GM18511 (cell line): ENCODE data around the gene ILDR2.
"Not testable (repeated sequence)": the region's sequence is repeated elsewhere in the genome, so short reads cannot be mapped to it uniquely, and the experiment has no call there.

Experiments
- ATAC-seq: cut with Tn5 transposase; IDR thresholded peaks from one replicate; pipeline ENCODE4 v1.9.1; 2021; ENCODE audit warnings: mild to moderate bottlenecking, moderate library complexity; ENCODE audit not compliant: unreplicated experiment

ILDR2 gene

DNA sequence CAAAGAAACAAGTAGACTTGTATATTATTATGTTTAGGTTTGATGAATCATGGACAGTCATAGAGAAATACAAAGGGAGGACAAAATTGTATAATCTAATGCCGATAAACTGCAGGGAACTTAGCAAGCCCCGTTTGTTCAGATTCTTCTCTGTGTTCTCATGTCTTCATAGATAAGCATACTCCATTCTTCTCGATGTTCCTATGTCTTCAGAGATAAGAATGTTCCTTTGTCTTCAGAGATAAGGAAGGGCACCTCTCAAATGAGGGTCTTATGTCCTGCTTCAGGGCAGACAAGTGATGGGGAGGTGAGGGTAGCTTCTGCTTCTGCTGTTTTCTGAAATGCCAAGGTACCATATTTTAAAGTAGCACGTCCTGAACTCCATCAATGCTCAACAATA is 79.6 kb downstream of the ILDR2 start:
- no peak for ATAC-seq

DNA sequence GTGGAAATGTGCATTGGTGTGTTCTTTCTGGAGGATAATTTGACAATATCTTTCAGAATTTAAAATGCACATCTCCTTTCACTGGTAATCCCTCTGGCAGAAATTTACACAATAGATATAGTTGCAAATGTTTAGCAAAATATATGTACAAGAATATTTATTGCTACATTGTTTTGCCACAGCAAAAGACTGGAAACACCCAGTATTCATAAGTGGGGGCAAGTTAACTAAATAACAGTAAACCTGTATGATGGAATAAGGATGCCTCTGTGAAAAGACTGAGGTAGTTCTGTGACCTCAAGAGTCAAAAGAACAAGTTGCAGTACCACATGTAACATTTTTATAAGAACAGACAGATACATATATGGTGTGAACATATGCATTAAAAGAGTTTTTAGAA is 85.6 kb downstream of the ILDR2 start:
- ATAC-seq = no peak

DNA sequence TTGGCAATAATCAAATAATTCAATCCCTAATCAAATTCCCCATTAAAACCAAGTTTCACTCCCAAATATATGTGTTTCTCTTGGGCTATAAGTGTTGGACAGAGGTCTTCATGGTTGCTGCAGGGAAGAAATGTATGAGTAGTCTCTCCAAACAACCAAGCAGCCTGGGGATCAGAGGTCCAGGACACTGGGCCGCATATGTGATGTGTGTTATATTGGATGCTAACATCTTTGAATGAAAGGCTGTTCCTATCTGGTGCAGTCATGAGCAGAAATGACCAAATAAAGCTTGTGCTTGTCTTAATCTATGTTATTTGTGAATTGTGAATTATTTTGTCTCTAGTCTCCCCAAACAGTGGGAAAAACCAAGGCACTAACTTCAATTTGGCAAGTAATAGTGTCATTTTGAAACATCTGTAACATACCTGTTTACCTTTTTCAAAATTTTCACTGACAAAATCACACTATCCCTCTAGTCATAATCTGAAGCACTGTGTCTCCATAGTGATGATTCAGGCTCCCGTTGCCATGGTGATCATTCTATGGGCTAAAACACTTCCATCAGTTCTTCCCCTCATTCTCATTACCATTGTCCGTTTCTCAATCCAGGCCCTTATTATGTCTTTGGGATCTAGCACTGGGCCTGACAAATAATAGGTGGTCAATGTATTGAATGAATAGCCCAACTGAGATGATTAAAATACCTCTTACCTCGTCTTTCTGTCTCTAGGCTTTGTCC is 86.8 kb downstream of the ILDR2 start:
- no peak for ATAC-seq

DNA sequence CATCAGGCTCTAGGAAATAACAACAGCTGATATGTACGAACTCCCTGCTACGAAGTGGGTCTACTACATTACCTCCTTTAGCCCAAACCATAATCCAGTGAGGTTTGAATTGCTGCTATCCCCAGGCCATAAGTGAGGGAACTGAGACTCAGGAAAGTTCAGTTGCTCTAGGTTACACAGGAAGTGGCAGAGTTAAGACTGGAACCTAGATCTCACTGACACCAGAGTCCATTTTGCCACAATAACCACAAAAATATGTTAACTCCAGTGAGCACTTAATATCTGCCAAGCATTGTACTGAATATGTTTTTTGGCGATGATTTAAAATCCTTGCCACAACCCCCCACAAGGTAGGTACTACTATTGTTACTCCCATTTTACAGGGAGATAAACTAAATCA is 90.4 kb downstream of the ILDR2 start:
- no peak for ATAC-seq

DNA sequence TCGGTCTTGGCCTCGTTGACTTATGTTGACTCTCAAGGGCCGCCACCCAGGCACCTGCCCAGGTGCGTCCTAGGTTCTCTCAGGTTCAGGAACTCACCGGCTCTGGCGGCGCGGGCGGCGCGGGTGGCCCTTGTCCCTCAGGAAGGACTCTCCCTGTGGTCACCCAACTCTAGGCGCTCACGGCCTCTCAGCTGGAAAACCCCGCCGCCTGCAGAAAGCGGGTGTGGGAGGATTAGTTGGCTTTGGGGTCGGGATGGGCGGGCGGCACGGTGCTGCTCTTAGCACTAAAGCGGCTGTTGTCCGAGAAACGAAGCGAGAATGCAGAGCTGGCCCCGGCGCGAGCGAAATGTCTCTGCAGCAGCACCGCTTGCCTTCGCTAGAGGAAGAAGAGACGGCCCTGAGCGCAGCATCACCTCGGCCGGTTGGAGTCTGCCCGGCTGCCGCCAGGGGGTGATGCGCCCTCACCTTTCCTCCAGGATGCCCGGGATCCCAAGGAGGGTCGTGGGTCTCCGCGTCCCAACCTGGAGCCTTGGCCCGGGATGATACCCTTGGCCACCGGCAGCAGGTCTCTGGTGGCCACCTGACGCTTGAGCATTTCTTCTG is 91.2 kb downstream of the ILDR2 start:
- ATAC-seq = no peak

DNA sequence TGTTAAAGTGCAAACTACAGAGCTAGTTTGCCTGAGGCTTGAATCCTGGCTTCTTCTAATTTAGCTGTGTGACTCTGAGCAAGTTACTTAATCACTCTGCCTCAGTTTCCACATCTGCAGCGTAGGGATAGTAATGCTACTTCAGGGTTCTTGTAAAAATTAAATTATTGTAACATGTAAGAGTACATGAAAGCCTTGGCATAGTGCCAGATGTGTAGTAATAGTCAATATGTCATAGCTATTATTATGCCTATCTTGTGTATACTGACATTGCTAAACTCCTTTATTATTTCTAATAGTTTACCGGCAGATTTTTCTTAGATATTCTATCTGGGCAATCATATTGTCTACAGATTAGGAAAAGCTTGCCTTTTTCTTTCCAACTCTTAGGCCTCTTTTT is 92.4 kb downstream of the ILDR2 start:
- ATAC-seq = no peak

- ATAC-seq = not testable (repeated sequence)
Observed at GRCh38 chr1:166878173-166878917, 97.0 kb downstream of the ILDR2 start.

DNA sequence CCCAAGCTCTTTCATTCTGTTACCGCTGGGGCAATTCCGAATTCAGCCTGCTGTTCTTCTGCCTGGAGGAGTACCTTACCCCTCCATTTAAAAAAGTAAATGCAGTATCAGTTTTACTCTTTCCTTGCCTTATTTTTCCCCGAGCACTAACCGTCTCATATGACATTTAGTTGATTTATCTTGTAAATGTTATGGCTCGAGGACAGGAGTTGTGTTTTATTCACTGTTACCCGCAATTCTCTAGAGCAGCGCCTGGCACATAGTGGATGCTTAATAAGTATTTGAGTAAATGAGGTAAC is 98.9 kb downstream of the ILDR2 start:
- ATAC-seq = peak; percentile 5

DNA sequence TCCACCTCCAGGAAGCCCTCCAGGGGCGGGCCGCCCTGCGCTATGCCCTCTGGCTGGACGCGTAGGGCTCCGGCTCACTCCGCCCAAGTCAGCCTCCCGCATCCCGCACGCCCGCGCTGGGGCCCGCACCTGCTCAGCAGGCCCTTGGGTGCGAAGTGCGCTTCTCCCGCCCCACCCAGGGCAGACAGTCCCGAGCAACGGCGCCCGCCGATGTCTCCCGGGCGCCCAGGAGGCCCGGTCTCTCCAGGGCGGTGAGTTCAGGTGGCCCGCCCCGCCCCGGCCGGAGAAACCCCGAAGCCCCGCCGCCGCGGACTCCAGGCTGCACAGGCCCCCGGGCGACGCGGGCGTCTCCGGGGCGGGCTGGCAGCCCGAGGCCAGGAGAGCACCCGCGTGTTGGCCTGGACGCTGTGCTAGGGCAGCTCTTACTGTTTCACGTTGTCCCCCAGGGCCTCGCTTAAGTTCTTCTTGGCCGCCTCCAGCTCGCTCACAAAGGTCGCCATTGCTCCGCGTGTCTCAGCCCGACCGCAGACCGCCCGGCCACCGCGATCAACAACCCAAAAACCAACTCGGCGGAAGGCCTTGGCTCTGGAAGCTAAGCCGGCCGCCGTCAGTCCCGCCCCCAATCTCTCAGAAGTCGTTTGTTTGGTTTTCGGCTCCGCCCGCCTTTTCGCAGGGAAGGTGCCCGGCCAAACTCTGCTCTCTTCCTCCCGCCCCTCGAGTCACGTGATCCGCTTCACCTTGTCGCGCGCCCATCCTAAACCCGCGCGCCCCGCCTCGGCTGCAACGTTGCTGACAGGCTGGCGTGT is 99.4 kb downstream of the ILDR2 start, which contains the start of gene TADA1:
TSS of gene TADA1 (minus strand) at position 531 of the 806 bp plus-strand sequence. CDS start at position 500, 31 bp downstream.
- ATAC-seq = peak; percentile 88

DNA sequence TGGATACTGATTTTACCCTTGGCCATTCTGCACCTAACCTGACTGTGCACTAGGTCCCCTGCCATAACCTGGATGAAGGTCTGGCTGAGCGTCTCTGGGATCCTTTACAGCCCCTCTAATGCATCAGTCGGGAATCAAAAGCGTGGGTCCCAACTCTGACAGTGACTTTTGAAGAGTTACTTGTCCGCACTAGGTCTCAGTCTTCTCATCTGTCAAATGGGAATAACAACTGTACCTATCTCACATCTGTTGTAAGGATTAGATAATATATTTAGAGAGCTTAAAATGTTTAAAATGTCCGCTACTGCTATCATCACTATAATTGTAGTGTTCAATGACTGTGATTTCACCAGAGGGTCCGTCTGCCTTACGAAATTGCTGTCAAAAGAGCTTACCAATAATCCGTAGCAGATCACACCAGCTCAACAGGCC is 100.0 kb downstream of the ILDR2 start:
- ATAC-seq = no peak

DNA sequence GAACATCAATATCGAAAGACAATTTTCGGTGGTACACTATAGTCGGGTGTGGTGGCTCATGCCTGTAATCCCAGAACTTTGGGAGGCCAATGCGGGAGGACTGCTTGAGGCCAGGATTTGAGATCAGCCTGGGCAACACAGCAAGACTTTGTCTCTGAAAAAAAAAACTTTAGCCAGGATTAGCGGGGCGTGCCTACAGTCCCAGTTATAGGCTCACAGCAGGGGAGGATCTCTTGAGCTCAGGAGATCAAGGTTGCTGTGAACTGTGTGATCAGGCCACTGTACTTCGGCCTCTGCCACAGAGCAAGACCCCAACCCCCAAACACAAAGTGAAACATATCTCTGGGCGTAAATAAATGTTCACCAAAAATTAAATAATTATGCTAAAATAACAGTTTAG is 100.9 kb downstream of the ILDR2 start:
- no peak for ATAC-seq

DNA sequence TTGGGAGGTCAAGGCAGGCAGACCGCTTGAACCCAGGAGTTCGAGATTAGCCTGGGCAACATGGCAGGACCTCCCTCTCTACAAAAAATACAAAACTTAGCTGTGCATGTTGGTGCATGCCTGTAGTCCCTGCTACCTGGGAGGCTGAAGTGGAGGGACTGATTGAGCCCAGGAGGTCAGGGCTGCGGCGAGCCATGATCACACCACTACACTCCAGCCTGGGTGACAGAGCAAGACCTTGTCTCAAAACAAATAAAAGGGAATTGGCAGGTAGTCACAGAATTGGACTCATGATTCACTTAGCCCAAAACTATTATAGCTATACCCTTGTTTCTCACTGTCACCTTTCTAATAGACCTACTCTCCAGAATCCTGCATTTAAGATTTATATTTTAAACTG is 104.8 kb downstream of the ILDR2 start:
- no peak for ATAC-seq

DNA sequence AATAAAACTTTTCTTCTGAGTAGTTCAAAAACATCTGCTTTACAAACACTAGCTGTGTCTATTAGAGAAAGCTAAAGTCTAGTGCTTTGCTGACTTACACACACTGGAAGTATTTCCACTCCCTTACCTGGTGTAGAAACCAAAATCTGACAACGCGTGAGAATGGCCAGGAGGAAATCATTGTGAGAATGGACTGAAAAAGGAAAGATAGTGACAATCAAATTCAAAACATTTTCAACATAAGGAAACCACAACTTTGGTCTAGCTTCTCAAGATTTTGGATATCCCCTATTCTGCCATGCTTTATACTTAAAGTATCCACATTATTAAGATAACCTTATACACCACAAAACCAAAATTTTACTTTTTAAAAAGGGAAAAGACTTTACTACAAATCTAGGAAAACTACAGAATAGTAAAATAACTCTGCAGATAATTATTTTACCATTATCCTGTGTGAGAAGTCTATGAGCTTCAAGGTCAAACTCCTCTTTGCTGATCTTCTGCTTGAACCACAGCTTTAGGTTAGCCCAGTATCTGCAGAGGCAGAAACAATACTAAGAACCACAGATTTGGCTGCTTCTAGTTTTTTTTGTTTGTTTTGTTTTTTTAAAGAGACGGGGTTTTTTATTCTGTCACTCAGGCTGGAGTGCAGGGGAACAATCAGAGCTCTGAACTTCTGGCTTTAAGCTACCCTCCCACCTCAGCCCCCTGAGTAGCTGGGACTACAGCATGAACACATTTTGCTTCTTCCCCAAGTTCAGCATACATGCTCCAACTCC is 105.8 kb downstream of the ILDR2 start:
- peak; percentile 58 for ATAC-seq

DNA sequence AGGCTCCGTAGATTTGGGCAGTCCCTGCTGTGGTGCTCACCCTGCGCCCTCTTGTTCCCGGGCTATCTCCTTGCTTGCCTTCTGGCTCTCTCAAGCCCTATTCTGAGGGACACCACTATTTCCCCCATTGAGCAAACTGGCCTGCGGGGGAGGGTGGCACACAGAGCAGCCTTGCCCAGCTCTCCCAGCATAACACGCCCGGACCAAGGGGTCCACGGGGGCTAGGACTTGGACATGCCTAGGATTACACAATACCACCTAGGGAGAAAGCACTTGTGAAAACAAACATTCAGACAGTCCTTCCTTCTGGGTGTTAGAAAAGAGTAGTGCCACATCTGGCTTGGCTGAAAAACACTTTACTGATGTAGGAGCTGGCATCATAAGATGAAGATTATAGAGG is 106.7 kb downstream of the ILDR2 start:
- ATAC-seq = no peak

GRCh38 chr1:166865926-166866325 is 109.4 kb downstream of the ILDR2 start:
- ATAC-seq = no peak

GRCh38 chr1:166859597-166859996 is 115.7 kb downstream of the ILDR2 start:
- ATAC-seq = no peak

DNA sequence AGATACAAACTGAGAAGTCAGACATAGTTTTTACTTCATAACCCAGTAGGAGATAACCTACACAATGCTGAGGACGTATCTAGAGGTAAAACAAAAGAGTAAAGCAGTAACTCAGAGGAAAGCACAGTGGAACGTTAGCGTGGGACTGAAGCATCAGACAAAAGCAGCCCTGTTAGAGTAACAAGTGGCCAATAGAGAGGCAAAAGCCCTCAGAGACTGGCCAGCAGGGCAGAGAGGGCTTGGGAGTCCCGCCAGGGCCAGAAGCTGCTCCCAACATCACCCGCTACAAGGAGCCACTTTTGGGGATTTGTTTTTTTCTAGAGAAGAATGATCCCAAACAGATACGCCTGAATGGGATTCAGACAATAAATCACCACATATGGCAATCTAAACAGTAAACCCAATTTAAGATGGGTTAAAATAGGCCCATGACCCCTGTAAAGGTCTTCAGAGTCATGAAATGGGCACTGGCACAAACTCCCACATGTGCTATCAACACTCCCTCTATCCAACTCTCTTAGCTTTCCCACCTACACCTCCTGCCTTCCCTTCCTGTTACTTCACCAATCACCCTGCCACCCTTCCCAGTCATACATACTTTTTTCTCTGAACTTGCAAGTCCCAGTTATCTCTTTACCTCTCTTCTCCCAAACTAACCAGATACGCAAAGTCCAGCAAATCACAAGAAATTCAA is 116.5 kb downstream of the ILDR2 start:
- no peak for ATAC-seq
